IPS-NIHi11 (cell line): ENCODE measurements around the gene CNGA3.

Experiments
- DNase-seq: peaks from one replicate; pipeline ENCODE4 v3.0.0; 2012; ENCODE audit warnings: mixed read lengths, low spot score

CNGA3 gene

GRCh38 chr2:98444436-98445176 is 98.3 kb downstream of the CNGA3 start, which contains the start of gene INPP4A:
Gene INPP4A, plus strand, starts transcription at chr2:98444858. Its CDS starts 75,191 bp downstream, at chr2:98520049.
- peak; percentile 96 for DNase-seq

- no peak for DNase-seq
Measured at GRCh38 chr2:98445177-98445682, 99.0 kb downstream of the CNGA3 start.

DNA sequence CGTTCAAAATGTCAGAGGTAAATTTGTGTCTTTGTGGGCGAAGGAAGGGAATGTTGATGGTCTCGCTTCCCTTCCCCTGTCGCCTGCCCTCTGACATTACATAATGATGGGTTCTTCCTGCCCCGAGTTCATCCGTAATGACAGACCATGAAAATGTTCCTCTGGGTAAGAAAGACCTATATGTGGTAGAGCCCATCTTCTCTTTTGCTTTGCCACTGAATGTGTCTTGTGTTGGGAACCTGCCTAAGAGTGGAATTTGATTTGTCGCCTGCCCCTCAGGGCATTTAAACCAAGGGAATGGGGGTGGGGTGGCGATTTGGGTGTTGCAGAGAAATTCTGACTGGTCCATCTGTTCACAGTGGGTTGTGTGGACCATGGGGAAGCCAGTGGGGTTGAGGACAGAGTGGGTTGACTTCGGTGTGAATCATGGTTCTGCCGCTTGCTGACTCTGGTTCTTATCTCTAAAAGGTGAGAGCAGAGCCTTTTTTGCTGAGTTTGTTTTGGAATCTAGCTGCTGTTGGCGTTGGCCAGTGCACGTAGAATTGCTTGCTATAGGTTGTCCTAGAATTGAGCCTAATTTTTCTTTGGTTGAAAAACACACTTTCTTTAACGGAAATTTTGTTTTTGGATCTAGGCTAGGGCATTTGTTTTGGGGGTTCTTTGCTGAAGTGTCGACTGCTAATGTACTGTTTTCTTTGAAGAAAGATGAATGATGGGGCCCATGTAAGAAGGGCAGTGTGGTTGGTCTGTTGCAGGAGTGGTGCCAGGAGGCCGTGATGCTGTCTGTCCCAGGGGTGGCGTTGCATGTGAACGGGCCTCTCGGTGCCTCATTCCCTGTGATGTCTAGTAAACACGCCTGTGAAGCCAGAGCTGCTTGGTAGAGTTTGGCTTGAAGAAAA is 99.7 kb downstream of the CNGA3 start:
- DNase-seq, result no peak

DNA sequence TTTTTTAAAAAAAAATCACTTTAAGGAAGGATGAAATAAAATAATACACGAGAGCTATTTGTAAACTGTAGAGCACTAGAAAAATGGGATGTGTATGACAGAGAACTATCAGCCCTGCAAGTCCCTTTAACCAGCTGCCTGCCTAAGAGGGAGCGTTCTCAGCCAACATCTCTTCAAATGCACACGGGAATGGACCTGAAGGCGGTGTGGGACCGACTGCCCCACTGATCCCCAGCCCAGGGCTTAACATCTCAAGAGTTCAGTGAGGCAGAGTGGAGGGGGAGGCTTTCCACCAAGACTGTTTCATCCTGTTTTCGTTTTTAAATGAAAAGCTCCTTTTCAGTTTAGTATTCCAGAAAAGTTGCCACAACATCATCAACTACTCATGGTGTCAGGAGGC is 100.6 kb downstream of the CNGA3 start:
- no peak for DNase-seq
